Memory B cell (primary cell): ENCODE measurements around the gene ALDH7A1.
"Not testable (repeated sequence)": the region's sequence is repeated elsewhere in the genome, so short reads cannot be mapped to it uniquely, and the experiment has no call there.

Experiments
- ATAC-seq: fragments of 150-1000 bp; cut with Tn5 transposase; 2 replicates; pipeline ENCODE4 v1.10.0; 2021; ENCODE audit warnings: low read depth, mild to moderate bottlenecking, moderate library complexity
- DNase-seq, 2 donors: peaks; one replicate each; pipeline ENCODE4 v3.0.0; 2022; ENCODE audit warnings: low spot score in 2 of 2
- H3K27ac Mint-ChIP-seq: one replicate; pipeline ENCODE4 v1.8.0; 2022; ENCODE audit warnings: mild to moderate bottlenecking, moderate library complexity, mixed read lengths
- H3K27me3 Mint-ChIP-seq: one replicate; pipeline ENCODE4 v1.8.0; 2022; ENCODE audit warnings: mixed read lengths
- H3K36me3 Mint-ChIP-seq: one replicate; pipeline ENCODE4 v1.8.0; 2022; ENCODE audit warnings: mild to moderate bottlenecking, mixed read lengths
- H3K4me1 Mint-ChIP-seq: one replicate; pipeline ENCODE4 v1.8.0; 2022; ENCODE audit warnings: mixed read lengths
- H3K4me3 Mint-ChIP-seq: one replicate; pipeline ENCODE4 v1.8.0; 2022; ENCODE audit warnings: mild to moderate bottlenecking, moderate library complexity, mixed read lengths
- H3K9me3 Mint-ChIP-seq: one replicate; pipeline ENCODE4 v1.8.0; 2022; ENCODE audit warnings: mixed read lengths

Gene ALDH7A1

DNA sequence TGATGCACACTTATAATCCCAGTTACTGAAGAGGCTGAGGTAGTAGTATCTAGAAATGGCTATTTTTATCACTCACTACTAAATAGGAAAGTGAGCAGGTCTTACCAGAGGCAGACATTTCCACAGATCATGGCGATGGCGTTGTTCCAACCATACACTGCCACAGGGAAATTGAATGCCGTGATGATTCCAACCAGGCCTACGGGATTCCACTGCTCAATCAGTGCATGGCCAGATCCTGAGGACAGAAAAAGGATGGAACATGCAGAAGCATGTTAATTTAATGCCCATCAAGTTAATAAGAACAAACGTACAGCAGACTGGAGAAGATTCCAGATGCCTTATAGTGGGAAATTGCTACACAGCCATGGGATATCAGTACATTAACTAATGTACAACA, 18.0 kb downstream of the ALDH7A1 start:
- no peak overlapping the region for H3K27ac Mint-ChIP-seq
- H3K9me3 Mint-ChIP-seq: no peaks in the 10 kb centered on the region
- H3K36me3 Mint-ChIP-seq: no peaks in the 10 kb centered on the region
- no peaks in the 10 kb centered on the region for H3K27me3 Mint-ChIP-seq
- no peak for ATAC-seq
- no peaks in the 10 kb centered on the region for H3K4me1 Mint-ChIP-seq
- no peak for DNase-seq
- no peak overlapping the region for H3K4me3 Mint-ChIP-seq

DNA sequence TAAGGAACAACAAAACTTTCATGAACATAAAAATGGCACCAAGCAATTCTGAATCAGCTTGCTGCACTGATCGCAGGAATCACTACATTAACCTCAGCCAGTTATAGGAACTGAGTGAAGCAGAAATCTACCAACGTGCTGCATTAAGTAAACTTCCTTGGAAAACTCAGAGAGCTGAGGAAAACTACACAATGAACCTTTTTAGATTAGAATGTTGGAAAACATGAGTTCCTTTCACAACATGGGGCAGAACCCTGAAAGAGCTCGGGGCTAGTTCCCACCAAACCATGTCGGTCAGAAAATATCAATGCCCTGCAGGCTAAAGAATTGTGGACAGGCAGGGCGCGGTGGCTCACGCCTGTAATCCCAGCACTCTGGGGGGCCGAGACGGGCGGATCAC, 19.4 kb downstream of the ALDH7A1 start:
- H3K9me3 Mint-ChIP-seq: no peaks in the 10 kb centered on the region
- H3K36me3 Mint-ChIP-seq: no peaks in the 10 kb centered on the region
- H3K27me3 Mint-ChIP-seq: no peaks in the 10 kb centered on the region
- DNase-seq (no peak), ATAC-seq (no peak)
- H3K4me1 Mint-ChIP-seq: no peaks in the 10 kb centered on the region
- H3K4me3 Mint-ChIP-seq: no peak overlapping the region
- H3K27ac Mint-ChIP-seq: no peak overlapping the region

DNA sequence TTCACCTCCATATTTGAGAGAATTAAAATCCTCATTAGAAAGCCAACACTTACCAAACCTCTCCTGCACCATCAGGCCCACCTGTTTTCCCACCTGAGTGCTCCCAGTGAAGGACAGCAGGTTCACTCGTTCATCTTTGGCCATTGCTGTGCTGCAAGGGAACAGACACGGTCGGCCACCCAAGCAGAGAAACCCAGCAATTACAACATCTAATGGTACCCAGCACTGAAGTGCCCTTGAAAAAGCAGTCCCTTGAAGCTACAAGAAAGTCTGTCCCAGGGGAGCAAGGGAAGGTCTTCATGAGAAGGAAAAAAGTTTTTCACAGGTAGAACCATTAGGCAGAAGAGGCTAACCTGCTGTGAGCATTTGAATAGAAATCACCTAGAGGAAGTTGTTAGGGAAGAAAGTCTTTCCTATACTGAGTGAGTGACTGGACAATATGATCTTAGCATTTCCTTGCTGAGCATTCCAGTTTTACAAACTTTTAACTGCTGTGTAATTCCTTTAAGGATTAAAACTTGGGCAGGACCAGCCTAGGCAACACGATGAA, 26.7 kb downstream of the ALDH7A1 start:
- Mint-ChIP-seq H3K4me3 (no peak overlapping the region), H3K27ac (no peak overlapping the region), H3K9me3 (no peaks in the 10 kb centered on the region), H3K4me1 (no peaks in the 10 kb centered on the region), H3K36me3 (no peaks in the 10 kb centered on the region), H3K27me3 (peaks cover 1% of the 10 kb centered on the region)
- no peak for ATAC-seq
- DNase-seq: no peak

DNA sequence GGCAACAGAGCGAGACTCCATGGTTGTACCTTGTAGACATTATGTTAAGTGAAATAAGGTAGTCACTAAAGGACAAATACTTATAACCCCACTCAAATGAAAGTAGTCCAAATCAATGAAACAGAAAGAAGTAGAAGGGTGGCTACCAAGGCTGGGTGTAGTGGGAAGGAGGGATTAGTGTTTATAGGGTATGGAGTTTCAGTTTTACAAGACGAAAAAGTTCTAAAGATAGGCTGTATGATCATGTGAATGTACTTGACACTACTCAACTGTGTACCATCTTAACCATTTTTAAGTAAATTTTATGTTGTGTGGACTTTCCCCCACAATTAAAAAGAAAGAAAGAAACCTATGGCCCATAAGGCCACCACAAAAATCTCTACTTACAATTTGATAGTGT, 32.2 kb downstream of the ALDH7A1 start:
- H3K4me3 Mint-ChIP-seq: no peak overlapping the region
- H3K4me1 Mint-ChIP-seq: no peaks in the 10 kb centered on the region
- no peak for DNase-seq
- no peaks in the 10 kb centered on the region for H3K27me3 Mint-ChIP-seq
- no peaks in the 10 kb centered on the region for H3K36me3 Mint-ChIP-seq
- H3K9me3 Mint-ChIP-seq: no peaks in the 10 kb centered on the region
- no peak for ATAC-seq
- H3K27ac Mint-ChIP-seq: no peak overlapping the region

DNA sequence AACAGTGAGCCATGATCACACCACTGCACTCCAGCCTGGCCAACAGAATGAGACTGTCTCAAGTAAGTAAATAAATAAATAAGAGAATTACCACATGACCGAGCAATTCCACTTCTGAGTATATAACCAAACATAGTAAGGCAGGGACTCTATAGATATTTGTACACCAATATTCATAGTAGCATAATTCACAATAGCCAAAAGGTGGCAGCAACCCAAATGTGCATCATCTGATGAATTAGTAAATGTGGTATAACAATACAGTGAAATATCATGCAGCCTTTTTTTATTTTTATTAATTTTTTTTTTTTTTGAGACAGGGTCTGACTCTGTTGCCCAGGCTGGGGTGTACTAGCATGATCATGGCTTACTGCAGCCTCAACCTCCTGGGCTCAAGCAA, 33.1 kb downstream of the ALDH7A1 start:
- no peaks in the 10 kb centered on the region for H3K36me3 Mint-ChIP-seq
- H3K9me3 Mint-ChIP-seq: no peaks in the 10 kb centered on the region
- no peak overlapping the region for H3K27ac Mint-ChIP-seq
- DNase-seq: no peak
- no peak for ATAC-seq
- no peaks in the 10 kb centered on the region for H3K27me3 Mint-ChIP-seq
- no peak overlapping the region for H3K4me3 Mint-ChIP-seq
- no peaks in the 10 kb centered on the region for H3K4me1 Mint-ChIP-seq

DNA sequence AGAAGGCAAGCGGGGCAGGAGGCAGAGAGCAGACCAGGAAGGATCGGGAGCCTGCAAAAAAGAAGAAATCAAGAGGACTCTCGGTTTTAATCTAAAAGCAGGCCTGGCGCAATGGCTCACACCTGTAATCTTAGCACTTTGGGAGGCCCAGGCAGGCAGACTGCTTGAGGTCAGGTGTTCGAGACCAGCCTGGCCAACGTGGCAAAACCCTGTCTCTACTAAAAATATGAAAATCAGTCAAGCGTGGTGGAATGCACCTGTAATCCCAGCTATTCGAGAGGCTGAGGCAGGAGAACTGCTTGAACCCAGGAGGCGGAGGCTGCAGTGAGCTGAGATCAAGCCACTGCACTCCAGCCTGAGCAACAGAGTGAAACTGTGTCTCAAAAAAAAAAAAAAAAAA, 39.9 kb downstream of the ALDH7A1 start:
- H3K27me3 Mint-ChIP-seq, H3K9me3 Mint-ChIP-seq, H3K36me3 Mint-ChIP-seq, H3K4me1 Mint-ChIP-seq, DNase-seq, ATAC-seq, H3K4me3 Mint-ChIP-seq, H3K27ac Mint-ChIP-seq: not testable (repeated sequence)

DNA sequence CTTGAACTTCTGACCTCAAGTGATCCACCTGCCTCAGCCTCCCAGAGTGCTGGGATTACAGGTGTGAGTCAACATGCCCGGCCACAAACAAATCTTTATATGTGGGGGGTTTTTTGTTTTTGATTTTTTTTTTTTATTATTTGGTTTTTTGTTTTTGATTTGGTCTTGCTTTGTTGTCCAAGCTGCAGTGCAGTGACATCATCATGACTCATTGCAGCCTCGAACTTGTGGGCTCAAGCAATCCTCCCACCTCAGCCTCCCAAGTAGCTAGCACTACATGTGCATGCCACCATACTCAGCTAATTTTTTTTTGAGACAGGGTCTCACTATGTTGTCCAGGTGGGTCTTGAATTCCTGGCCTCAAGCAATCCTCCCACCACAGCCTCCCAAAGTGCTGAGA, 42.4 kb downstream of the ALDH7A1 start:
- Mint-ChIP-seq H3K36me3 (no peaks in the 10 kb centered on the region), H3K4me1 (peaks cover 2% of the 10 kb centered on the region), H3K9me3 (no peaks in the 10 kb centered on the region), H3K4me3 (no peak overlapping the region), H3K27me3 (no peaks in the 10 kb centered on the region), H3K27ac (no peak overlapping the region)
- ATAC-seq: no peak
- DNase-seq: no peak

DNA sequence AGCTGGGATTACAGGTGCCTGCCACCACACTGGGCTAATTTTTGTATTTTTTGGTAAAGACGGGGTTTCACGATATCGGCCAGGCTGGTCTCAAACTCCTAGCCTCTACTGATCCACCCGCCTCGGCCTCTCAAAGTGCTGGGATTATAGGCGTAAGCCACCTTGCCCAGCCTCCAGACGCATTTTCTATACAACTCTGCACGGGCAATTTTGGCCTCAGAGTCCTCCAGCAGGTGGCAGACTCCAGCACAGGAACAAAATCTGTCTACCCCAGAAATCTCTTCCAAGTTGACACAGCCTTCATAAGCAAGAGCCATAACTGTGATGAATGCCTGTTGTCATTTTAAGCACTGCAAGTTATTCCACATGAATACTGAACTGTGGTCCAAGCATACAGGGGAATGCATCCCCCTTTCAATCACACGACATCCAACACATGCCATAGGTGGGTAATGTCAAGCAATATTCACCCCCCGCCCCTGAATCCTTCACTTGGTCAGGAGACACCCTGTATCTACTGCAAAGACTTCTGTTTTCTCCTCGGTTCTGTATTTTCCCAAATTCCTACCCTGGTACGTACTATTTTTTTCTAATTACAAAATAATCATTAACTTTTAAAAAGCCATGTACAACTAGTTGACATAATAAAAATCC, 50.8 kb downstream of the ALDH7A1 start:
- H3K4me1 Mint-ChIP-seq: no peaks in the 10 kb centered on the region
- H3K27ac Mint-ChIP-seq: no peak overlapping the region
- no peaks in the 10 kb centered on the region for H3K9me3 Mint-ChIP-seq
- H3K4me3 Mint-ChIP-seq: no peak overlapping the region
- no peaks in the 10 kb centered on the region for H3K36me3 Mint-ChIP-seq
- H3K27me3 Mint-ChIP-seq: no peaks in the 10 kb centered on the region
- DNase-seq (peak; percentile 5 to 17), ATAC-seq (peak; percentile 48)

DNA sequence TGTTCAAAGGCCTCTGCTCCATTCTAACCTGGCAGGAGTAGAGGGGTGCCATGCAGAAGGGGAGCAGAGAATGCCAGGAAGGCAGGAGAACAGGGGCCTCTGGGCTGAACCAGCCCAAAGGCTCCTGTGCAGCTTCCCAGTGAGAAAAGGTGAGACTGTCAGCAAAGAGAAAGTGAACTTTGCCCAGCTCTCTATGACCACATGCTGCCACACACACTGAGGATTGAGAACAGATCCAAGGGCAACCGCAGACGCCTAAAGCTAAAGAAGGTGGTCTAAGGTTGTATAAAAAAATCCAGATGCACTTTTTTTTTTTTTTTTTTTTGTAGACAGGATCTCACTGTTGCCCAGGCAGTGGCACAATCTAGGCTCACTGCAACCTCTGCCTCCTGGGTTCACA, 51.4 kb downstream of the ALDH7A1 start:
- no peaks in the 10 kb centered on the region for H3K4me1 Mint-ChIP-seq
- no peaks in the 10 kb centered on the region for H3K9me3 Mint-ChIP-seq
- DNase-seq (no peak), ATAC-seq (no peak)
- no peaks in the 10 kb centered on the region for H3K27me3 Mint-ChIP-seq
- no peak overlapping the region for H3K4me3 Mint-ChIP-seq
- H3K27ac Mint-ChIP-seq: no peak overlapping the region
- H3K36me3 Mint-ChIP-seq: no peaks in the 10 kb centered on the region

DNA sequence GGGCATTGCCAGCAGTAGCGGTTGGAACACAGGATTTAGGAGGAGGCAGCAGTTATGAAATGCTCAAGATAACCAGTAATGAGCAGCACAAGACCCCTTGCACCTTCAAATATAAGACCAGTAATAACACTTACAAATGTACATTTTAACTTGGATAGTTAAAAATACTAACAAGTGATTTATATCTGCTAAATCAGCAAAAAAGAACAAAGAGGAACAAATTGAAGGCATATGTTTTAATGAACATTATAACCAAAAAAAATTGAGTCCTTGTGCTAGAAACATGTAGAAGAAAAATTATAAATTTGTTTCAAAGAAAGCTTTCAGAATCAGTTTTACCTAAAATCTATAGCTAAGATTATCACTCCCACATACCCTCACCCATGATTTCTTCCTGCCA, 52.0 kb downstream of the ALDH7A1 start:
- no peaks in the 10 kb centered on the region for H3K4me1 Mint-ChIP-seq
- no peaks in the 10 kb centered on the region for H3K36me3 Mint-ChIP-seq
- no peaks in the 10 kb centered on the region for H3K9me3 Mint-ChIP-seq
- ATAC-seq (no peak), DNase-seq (no peak)
- no peak overlapping the region for H3K27ac Mint-ChIP-seq
- no peak overlapping the region for H3K4me3 Mint-ChIP-seq
- H3K27me3 Mint-ChIP-seq: peaks cover 2% of the 10 kb centered on the region

DNA sequence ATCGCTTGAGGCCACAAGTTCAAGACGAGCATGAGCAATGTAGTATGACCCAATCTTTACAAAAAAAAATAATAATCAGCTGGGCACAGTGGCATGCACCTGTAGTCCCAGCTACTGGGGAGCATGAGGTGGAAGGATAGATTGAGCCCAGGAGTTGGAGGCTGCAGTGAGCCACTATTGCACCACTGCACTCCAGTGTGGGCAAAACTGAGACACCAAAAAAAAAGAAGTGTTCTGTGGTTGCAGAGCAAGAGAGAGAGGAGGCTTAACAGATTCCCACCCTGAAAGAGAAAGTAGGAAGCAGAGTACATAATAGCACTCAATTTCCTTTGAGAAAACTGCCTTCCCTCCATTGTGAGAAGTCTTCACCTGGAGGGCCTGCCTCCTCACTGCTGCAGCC, 52.6 kb downstream of the ALDH7A1 start:
- no peak for ATAC-seq
- no peaks in the 10 kb centered on the region for H3K36me3 Mint-ChIP-seq
- H3K27ac Mint-ChIP-seq: no peak overlapping the region
- no peaks in the 10 kb centered on the region for H3K4me1 Mint-ChIP-seq
- no peak for DNase-seq
- no peak overlapping the region for H3K4me3 Mint-ChIP-seq
- peaks cover 2% of the 10 kb centered on the region for H3K27me3 Mint-ChIP-seq
- no peaks in the 10 kb centered on the region for H3K9me3 Mint-ChIP-seq

DNA sequence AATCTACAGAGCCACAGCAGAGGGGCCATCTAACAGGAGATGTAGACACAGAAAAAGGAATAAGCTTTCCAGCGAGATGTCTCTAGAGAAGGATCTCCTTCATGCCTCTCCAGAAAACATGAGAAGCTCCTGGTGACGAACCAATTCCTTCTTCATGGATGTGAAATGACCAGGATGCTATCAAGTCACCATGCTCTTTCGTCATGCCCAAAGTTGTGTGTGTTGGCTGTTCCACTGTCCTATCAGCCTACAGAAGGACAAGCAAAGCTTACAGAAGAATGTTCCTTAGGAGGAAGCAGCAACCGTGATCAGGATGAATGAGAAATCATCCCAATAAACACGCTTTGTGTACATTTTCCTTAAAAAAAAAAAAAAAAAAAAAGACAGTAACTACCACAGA, 54.4 kb downstream of the ALDH7A1 start:
- ATAC-seq (no peak), DNase-seq (no peak)
- Mint-ChIP-seq H3K9me3 (no peaks in the 10 kb centered on the region), H3K4me1 (no peaks in the 10 kb centered on the region), H3K4me3 (no peak overlapping the region), H3K27ac (no peak overlapping the region), H3K27me3 (peaks cover 4% of the 10 kb centered on the region), H3K36me3 (no peaks in the 10 kb centered on the region)

DNA sequence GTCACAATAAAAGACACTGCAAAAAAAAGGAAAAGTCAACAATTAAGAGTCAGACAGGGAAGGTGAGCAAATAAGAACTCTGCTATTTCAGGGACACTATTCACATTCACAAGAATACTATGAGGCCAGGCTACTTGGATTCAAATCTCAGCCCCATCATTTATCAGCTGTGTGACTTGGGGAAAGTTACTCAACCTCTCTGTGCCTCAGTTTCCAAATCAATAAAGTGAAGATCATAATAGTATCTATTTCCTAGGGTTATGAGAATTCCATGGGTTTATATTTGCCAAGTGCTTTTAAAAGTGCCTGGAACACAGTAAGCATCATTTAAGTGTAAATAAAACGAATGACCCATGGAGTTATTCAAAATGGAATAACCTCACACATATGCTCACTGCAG, 56.4 kb downstream of the ALDH7A1 start:
- Mint-ChIP-seq H3K9me3 (no peaks in the 10 kb centered on the region), H3K4me3 (no peak overlapping the region), H3K36me3 (no peaks in the 10 kb centered on the region), H3K4me1 (no peaks in the 10 kb centered on the region), H3K27ac (no peak overlapping the region), H3K27me3 (peaks cover 6% of the 10 kb centered on the region)
- DNase-seq (no peak), ATAC-seq (no peak)

DNA sequence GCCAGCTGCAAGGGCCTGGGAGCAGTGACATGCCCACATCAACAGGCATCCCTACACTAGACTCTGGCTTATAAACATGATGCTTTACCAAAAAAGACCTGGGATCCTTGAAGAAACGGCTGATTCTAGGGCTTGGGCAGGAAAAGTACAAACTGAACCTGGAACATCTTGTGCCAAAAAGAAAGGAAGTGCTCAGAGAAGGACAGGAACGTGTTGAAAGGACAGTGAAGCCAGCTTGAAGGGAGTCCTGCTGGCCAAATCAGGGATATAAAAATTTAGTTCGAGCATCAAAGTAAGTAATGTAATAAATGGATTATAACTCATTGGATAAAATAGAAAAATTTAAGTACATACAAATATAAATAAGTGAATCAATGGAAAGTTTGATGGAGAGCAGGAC, 58.1 kb downstream of the ALDH7A1 start:
- H3K27me3 Mint-ChIP-seq: peaks cover 6% of the 10 kb centered on the region
- H3K27ac Mint-ChIP-seq: no peak overlapping the region
- no peaks in the 10 kb centered on the region for H3K9me3 Mint-ChIP-seq
- H3K4me1 Mint-ChIP-seq: no peaks in the 10 kb centered on the region
- DNase-seq (no peak), ATAC-seq (no peak)
- H3K36me3 Mint-ChIP-seq: no peaks in the 10 kb centered on the region
- H3K4me3 Mint-ChIP-seq: no peak overlapping the region

DNA sequence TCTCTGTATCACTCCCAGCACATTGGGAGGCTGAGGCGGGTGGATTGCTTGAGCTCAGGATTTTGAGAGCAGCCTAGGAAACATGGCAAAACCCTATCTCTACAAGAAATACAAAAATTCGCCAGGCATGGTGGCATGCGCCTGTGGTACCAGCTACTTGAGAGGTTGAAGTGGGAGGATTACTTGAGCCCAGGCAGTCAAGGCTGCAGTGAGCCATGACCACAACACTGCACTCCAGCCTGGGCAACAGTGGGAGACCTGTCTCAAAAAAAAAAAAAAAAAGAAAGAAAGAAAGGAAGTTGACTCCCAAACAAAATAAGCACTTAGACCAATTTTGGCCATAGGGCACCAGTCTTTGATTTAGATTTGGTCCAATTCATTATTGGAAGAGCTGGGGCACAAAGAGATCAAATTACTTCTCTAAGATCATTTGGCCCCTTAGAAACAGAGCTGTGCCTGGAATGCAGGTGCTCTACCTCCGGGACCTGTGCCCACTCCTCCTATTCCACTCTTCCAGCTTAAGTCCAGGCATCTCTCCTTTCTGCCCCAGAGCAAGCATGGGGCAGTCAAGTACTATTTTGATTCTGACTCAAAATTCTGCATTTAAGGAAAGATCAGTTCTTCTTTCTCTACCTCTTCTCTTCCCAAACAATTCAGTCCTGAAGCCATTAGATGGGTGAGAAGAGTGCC, 59.0 kb downstream of the ALDH7A1 start:
- H3K4me3 Mint-ChIP-seq: no peak overlapping the region
- H3K36me3 Mint-ChIP-seq: no peaks in the 10 kb centered on the region
- peaks cover 6% of the 10 kb centered on the region for H3K27me3 Mint-ChIP-seq
- H3K4me1 Mint-ChIP-seq: no peaks in the 10 kb centered on the region
- DNase-seq: no peak
- no peaks in the 10 kb centered on the region for H3K9me3 Mint-ChIP-seq
- no peak overlapping the region for H3K27ac Mint-ChIP-seq
- ATAC-seq: no peak
